AG04449 (cell line): Measurements from ENCODE around the gene FGF21.
"Not testable (repeated sequence)": the region's sequence is repeated elsewhere in the genome, so short reads cannot be mapped to it uniquely, and the experiment has no call there.

ENCODE experiments used
- CTCF ChIA-PET: fragments of 350-600 bp; formaldehyde crosslinking; extraction: SDS; loops from one replicate; lab custom pipeline; 2021; ENCODE audit warnings: antibody characterized with exemption; lab: Yijun Ruan, JAX
- POLR2A ChIA-PET: fragments of 400-600, 350-600 bp; formaldehyde crosslinking; extraction: SDS; loops from one replicate; lab custom pipeline; 2020; ENCODE audit warnings: antibody characterized with exemption, inconsistent platforms; lab: Yijun Ruan, JAX
- DNase-seq: peaks from one replicate; pipeline ENCODE4 v3.0.0-alpha.2; 2010; ENCODE audit warnings: low read depth, low spot score
- H3K4me3 ChIP-seq: 2 replicates; pipeline ENCODE4 v1.5.1; 2011; ENCODE audit warnings: low read depth, mild to moderate bottlenecking, control low read depth, low read length
- CTCF ChIP-seq: IDR thresholded peaks from one replicate; pipeline ENCODE4 v1.5.1; 2011; ENCODE audit warnings: mild to moderate bottlenecking, moderate library complexity, low read length, control low read depth, inconsistent platforms; ENCODE audit not compliant: insufficient read depth; ENCODE audit errors: missing control alignments

FGF21 gene

GRCh38 chr19:48714759-48715675, 40.3 kb upstream of the FGF21 start:
- ChIA-PET POLR2A (no interaction called here), CTCF (interaction anchor here (0.7 to 3.5 kb wide), 2 partner anchors 40 to 128 kb away, joined by 3 to 23 read pairs; no protein-coding TSS in a partner anchor)
- peak overlapping the region; percentile 63 for H3K4me3 ChIP-seq
- TF ChIP-seq CTCF: no peak
- DNase-seq: no peak

- ChIA-PET CTCF (interaction anchor here (1.0 to 1.1 kb wide), 2 partner anchors 40 to 127 kb away, joined by 3 to 5 read pairs; no protein-coding TSS in a partner anchor), POLR2A (interaction anchor here (0.7 kb wide), 1 partner anchor 9 kb away, joined by 3 read pairs; no protein-coding TSS in a partner anchor)
- H3K4me3 ChIP-seq: peak overlapping the region; percentile 63
- no peak for DNase-seq
- TF ChIP-seq CTCF: no peak
These were observed 39.6 kb upstream of the FGF21 start for GRCh38 chr19:48715681-48716171.

GRCh38 chr19:48716562-48717291, 38.6 kb upstream of the FGF21 start:
- H3K4me3 ChIP-seq: peak overlapping the region; percentile 47
- TF ChIP-seq CTCF: no peak
- ChIA-PET POLR2A (interaction anchor here (0.7 to 1.2 kb wide), 2 partner anchors 8 to 17 kb away, joined by 3 read pairs; no protein-coding TSS in a partner anchor), CTCF (interaction anchor here (0.8 to 1.1 kb wide), 3 partner anchors 10 to 126 kb away, joined by 3 to 5 read pairs (median 3); no protein-coding TSS in a partner anchor)
- DNase-seq: no peak

- DNase-seq, H3K4me3 ChIP-seq: not testable (repeated sequence)
- CTCF ChIA-PET: interaction anchor here (0.8 kb wide), 1 partner anchor 9 kb away, joined by 3 read pairs; no protein-coding TSS in a partner anchor
- POLR2A ChIA-PET: interaction anchor here (1.2 kb wide), 1 partner anchor 18 kb away, joined by 3 read pairs; no protein-coding TSS in a partner anchor
These were observed 37.2 kb upstream of the FGF21 start for GRCh38 chr19:48718106-48718505.

GRCh38 chr19:48718711-48719231, 36.6 kb upstream of the FGF21 start:
- no peak overlapping the region for H3K4me3 ChIP-seq
- no peak for TF ChIP-seq CTCF

More at GRCh38 chr19:48718711-48719231, 36.6 kb upstream of the FGF21 start:
- no peak for DNase-seq
- POLR2A ChIA-PET: no interaction called here
- CTCF ChIA-PET: no interaction called here
